Measurements from ENCODE around the gene CASR.
"Not testable (repeated sequence)": the region's sequence is repeated elsewhere in the genome, so short reads cannot be mapped to it uniquely, and the experiment has no call there.

The CASR gene, protein sequence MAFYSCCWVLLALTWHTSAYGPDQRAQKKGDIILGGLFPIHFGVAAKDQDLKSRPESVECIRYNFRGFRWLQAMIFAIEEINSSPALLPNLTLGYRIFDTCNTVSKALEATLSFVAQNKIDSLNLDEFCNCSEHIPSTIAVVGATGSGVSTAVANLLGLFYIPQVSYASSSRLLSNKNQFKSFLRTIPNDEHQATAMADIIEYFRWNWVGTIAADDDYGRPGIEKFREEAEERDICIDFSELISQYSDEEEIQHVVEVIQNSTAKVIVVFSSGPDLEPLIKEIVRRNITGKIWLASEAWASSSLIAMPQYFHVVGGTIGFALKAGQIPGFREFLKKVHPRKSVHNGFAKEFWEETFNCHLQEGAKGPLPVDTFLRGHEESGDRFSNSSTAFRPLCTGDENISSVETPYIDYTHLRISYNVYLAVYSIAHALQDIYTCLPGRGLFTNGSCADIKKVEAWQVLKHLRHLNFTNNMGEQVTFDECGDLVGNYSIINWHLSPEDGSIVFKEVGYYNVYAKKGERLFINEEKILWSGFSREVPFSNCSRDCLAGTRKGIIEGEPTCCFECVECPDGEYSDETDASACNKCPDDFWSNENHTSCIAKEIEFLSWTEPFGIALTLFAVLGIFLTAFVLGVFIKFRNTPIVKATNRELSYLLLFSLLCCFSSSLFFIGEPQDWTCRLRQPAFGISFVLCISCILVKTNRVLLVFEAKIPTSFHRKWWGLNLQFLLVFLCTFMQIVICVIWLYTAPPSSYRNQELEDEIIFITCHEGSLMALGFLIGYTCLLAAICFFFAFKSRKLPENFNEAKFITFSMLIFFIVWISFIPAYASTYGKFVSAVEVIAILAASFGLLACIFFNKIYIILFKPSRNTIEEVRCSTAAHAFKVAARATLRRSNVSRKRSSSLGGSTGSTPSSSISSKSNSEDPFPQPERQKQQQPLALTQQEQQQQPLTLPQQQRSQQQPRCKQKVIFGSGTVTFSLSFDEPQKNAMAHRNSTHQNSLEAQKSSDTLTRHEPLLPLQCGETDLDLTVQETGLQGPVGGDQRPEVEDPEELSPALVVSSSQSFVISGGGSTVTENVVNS

DNA sequence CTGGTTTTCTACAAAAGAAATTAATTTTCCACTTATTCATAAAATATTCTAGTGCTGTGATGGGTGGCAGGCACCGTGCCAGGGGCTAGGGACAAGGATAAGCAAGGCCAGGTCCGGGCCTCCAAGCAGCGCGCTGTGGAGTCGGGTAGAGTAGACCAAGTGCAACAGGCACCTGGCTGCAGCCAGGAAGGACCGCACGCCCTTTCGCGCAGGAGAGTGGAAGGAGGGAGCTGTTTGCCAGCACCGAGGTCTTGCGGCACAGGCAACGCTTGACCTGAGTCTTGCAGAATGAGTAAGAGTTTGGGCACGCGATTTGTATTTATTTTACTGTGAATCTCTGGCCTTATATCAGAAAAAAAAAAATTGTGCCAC, at the start of gene CASR:
Gene CASR, plus strand, starts transcription at position 148 of the 372 bp plus-strand sequence. CDS start 70,522 bp downstream, outside the sequence.
- no peak for DNase-seq (ENCODE audit: low read depth)

DNA sequence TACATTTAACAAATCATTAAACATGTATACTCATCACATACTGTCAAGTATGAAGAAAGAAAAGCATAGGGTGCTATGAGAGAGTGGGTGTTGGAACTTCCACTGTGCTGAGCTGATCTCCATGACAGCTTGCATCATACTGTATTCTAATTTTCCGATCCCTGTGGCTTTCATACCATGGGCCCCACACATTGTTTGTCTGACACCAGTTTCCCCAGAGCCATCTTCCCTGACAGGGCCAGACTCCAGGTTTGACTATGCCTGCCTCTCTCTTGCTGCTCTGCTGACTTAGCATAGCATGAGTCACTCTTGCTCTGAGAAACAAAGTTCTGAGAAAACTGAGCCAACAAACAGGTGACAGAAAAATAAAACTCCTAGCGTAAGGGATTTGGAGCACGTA, 37.0 kb upstream of the CASR start:
- DNase-seq (ENCODE audit: low read depth): no peak

DNA sequence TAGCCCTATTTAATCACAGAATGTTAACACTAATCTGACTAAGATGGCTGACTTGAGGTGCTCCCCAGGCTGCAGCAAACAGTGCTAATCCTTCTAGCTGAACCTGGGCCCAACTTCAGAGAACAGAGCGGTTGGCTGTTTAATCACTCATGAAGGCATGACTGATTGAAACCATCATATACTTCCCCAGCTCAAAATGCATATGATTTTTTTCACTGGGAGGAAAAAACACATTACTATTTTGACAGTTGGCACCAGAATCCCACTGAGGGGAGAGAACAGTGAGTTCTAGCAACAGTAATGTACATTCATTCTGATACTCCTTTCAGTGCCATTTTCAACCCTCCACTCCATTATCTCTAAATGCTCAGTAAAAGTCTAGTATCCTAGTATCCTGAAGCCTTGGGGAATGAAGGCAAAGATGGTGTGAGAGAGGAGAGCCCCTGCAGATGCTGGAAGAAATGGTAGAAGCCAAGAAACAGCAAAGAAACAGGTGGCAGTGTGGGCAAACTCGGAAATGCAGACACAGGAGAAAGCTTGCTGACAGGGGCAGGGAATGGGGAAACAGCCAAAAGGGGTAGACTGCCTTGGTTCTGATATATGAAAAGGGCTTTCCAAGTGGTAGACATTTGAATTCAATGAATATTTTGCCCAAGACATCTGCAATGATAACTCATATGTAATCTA, 34.4 kb upstream of the CASR start:
- no peak for DNase-seq (ENCODE audit: low read depth)

GRCh38 chr3:122151480-122151879, 32.0 kb upstream of the CASR start:
- DNase-seq (ENCODE audit: low read depth): no peak

DNA sequence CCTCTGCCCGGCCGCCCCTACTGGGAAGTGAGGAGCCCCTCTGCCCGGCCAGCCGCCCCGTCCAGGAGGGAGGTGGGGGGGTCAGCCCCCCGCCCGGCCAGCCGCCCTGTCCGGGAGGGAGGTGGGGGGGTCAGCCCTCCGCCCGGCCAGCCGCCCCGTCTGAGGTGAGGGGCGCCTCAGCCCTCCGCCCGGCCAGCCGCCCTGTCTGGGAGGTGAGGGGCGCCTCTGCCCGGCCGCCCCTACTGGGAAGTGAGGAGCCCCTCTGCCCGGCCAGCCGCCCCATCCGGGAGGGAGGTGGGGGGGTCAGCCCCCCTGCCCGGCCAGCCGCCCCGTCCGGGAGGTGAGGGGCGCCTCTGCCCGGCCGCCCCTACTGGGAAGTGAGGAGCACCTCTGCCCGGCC, 18.5 kb upstream of the CASR start:
- DNase-seq (ENCODE audit: low read depth): not testable (repeated sequence)

DNA sequence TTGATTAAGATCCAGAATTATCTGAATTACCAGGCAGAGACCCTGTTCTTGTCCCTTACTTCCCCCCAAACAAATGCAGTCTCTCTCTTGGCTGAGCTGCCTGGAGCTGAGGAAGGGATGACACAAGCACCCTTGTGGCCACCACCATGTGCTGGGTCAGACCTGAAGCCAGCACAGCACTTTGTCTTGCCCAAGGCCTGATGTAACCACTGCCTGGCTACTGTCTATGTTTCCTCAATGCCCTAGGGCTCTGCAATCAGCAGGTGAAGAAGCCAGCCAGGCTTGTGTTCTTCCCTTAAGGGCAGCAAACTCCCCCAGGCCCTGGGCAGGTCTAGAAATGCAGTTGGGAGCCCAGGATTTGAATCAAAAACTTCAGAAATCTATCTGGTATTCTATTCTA, 15.8 kb upstream of the CASR start:
- no peak for DNase-seq (ENCODE audit: low read depth)

DNA sequence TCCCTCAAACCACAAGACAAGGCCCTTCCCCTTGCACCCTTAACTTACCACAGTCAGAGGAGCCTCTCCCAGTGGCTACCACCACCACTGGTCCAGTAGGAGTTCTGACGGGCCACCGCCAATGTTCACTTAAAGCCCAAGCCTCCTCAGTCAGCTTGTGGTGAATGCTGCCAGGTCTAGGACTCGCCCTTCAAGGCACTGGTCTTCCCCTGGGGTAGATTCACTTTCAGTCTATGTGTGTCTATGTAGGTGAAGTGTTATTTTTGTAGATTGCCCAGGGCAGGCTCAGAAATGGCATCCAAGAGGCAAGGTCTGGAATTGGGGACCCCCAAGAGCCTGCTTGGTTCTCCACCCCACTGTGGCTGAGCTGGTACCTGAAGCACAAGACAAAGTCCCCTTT, 15.4 kb upstream of the CASR start:
- no peak for DNase-seq (ENCODE audit: low read depth)

- no peak for DNase-seq (ENCODE audit: low read depth)
Measured at GRCh38 chr3:122169911-122170310, 13.6 kb upstream of the CASR start.

GRCh38 chr3:122171361-122171760, 12.1 kb upstream of the CASR start:
- not testable (repeated sequence) for DNase-seq (ENCODE audit: low read depth)

- DNase-seq (ENCODE audit: low read depth): no peak
Measured at GRCh38 chr3:122178711-122179110, 4.8 kb upstream of the CASR start.

- DNase-seq (ENCODE audit: low read depth): no peak
Measured at GRCh38 chr3:122183893-122184590, 574 bp downstream of the CASR start.

DNA sequence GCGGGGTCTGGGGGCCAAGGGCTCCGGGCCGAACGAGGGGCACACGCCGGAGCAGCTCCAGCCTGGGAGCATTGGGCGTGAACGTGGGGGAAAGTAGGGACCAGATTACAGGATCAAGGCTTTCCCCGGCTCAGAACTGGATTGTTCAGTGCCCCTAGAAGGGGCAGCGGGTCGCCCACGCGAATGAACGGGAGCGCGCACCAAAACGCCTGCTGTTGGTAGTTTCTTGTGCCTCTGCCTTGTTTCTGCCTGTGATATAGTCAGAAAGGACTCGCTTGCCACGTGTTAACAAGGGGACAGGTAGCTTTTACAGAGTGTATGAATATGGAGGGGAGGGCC, 1.1 kb downstream of the CASR start:
- DNase-seq (ENCODE audit: low read depth): no peak

DNA sequence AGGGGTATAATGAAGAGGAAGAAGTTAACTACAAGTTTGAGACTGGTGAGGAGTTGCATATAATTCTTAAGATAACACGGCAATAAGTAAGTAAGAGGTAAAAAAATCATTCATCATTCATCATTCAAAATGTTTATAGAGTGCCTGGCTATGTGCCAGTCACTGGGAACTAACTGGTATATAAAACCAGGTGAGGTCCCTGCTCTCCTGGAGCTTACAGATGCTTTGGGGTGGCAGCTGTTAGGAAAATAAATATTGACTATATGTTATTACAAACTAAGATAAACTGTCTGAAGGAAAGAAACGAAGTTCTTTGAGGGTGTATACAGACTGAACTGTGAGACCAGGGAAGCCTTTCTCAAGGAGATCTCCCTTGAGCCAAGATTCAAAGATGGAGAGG, 2.9 kb downstream of the CASR start:
- DNase-seq (ENCODE audit: low read depth): no peak

DNA sequence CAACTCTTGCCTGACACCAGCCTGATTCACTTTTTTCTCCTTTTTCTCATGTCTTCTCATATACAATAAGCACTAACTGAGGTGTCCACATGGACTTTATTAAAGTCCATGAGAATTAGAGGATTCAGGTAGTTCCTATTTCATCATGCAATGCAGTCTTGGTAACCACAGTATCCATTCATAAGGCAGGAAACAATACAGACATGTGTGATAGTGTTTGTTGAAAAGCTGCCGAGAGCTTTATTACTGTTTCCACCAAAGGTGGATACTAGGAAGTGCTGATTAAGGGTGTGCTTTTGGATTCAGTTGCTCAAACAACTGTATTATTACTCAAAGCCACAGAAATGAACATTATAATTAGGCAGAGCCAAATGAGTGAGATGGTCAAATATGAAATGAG, 5.3 kb downstream of the CASR start:
- DNase-seq (ENCODE audit: low read depth): no peak

- DNase-seq (ENCODE audit: low read depth): no peak
Measured at GRCh38 chr3:122189357-122189756, 5.9 kb downstream of the CASR start.

- DNase-seq (ENCODE audit: low read depth): no peak
Measured at GRCh38 chr3:122190525-122190924, 7.1 kb downstream of the CASR start.

GRCh38 chr3:122198966-122199365, 15.5 kb downstream of the CASR start:
- no peak for DNase-seq (ENCODE audit: low read depth)

- DNase-seq (ENCODE audit: low read depth): no peak
Measured at GRCh38 chr3:122199552-122199951, 16.1 kb downstream of the CASR start.

- no peak for DNase-seq (ENCODE audit: low read depth)
Measured at GRCh38 chr3:122200661-122201060, 17.2 kb downstream of the CASR start.

GRCh38 chr3:122201476-122201875, 18.0 kb downstream of the CASR start:
- DNase-seq (ENCODE audit: low read depth): not testable (repeated sequence)

DNA sequence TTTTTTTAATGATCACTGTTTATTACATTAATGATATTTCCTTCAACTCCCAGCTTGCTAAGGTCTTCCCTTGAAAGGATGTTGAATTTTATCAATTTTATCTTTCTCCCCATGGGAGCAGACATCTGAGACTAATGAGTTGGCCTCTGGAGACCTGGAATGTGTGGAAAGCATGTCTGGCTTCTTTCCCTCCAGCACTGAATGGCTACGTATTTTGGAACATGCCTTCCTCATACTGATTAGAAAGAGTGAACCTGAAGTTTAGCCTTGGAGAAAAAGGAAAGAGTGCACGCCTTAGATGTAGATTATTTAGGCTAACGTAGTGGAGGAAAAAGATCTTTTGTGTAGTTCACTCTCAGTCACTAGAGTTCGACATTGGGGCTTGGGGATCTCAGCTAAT, 25.1 kb downstream of the CASR start:
- DNase-seq (ENCODE audit: low read depth): no peak

- no peak for DNase-seq (ENCODE audit: low read depth)
Measured at GRCh38 chr3:122213650-122214049, 30.2 kb downstream of the CASR start.
